ENCODE measurements around the gene GRIK3. TPM values are rescaled to one million over a fixed set of nuclear protein-coding genes. Genes with fewer than 3 reads are reported as not detected.

Gene GRIK3
- total RNA-seq, 3 donors from 2014 or later (not counting 1 experiment from before 2014, with no cell fraction given): not detected

DNA sequence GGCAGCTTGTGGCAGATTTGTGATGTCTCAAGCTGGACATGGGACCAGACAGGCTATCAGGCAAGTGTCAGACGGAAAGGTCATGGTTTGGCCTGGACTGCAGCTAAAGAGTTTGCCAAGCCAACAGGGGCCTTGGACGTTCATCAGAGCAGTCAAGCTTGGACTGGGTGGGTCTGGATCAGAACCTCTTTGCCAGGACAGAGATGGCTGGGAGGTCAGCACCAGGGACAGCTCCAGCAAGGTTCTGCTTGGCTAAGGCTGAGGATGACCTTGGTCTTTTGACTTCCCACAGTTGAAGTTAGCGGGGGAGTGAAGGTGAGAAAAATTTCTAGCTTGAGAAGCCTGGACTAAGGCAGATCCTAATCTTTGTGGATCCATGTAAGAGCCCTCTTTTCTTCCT lies 68.1 kb downstream of the GRIK3 start:
- no peaks in the 10 kb centered on the region for H3K36me3 ChIP-seq (ENCODE audit: control insufficient read depth, insufficient read depth, low read length)
- 43% methylated on average over 3 of the region's 3 CpGs for WGBS (ENCODE audit: insufficient coverage)
- no peaks in the 10 kb centered on the region for H3K4me1 Mint-ChIP-seq

GRCh38 chr1:36965275-36966159 lies 68.8 kb downstream of the GRIK3 start:
- H3K4me1 ChIP-seq (ENCODE audit: control insufficient read depth, insufficient read depth, low read length): no peaks in the 10 kb centered on the region
- no peaks in the 10 kb centered on the region for H3K36me3 ChIP-seq (ENCODE audit: control insufficient read depth, insufficient read depth, low read length)
- DNase-seq: no peak
- no peak overlapping the region for H3K27ac ChIP-seq (ENCODE audit: low read length)
- H3K4me3 Mint-ChIP-seq: no peak overlapping the region
- ATAC-seq: no peak
- H3K4me3 ChIP-seq (ENCODE audit: low read length): no peak overlapping the region
- no peaks in the 10 kb centered on the region for H3K27me3 ChIP-seq (ENCODE audit: control insufficient read depth, insufficient read depth, low read length)
- intact Hi-C loops (cut with micrococcal nuclease): no loop called here
- WGBS (ENCODE audit: insufficient coverage): 76% methylated on average over 11 of the region's 11 CpGs
- no peaks in the 10 kb centered on the region for H3K9me3 Mint-ChIP-seq
- H3K27me3 Mint-ChIP-seq (ENCODE audit: low read depth in 2 of 2): peaks cover 7 to 11% of the 10 kb centered on the region in 2 donors
- no peaks in the 10 kb centered on the region for H3K9me3 ChIP-seq (ENCODE audit: control insufficient read depth, insufficient read depth, low read length)
- no peaks in the 10 kb centered on the region for H3K4me1 Mint-ChIP-seq
- TF ChIP-seq, protein P1, sequence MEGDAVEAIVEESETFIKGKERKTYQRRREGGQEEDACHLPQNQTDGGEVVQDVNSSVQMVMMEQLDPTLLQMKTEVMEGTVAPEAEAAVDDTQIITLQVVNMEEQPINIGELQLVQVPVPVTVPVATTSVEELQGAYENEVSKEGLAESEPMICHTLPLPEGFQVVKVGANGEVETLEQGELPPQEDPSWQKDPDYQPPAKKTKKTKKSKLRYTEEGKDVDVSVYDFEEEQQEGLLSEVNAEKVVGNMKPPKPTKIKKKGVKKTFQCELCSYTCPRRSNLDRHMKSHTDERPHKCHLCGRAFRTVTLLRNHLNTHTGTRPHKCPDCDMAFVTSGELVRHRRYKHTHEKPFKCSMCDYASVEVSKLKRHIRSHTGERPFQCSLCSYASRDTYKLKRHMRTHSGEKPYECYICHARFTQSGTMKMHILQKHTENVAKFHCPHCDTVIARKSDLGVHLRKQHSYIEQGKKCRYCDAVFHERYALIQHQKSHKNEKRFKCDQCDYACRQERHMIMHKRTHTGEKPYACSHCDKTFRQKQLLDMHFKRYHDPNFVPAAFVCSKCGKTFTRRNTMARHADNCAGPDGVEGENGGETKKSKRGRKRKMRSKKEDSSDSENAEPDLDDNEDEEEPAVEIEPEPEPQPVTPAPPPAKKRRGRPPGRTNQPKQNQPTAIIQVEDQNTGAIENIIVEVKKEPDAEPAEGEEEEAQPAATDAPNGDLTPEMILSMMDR (IDR thresholded peaks at IDR 0.05): no peak
- H3K27ac Mint-ChIP-seq: no peak overlapping the region
- H3K36me3 Mint-ChIP-seq: no peaks in the 10 kb centered on the region

More for the DNA sequence above, 68.1 kb downstream of the GRIK3 start:
- H3K27ac ChIP-seq (ENCODE audit: low read length): no peak overlapping the region
- no peak overlapping the region for H3K4me3 Mint-ChIP-seq
- H3K27me3 Mint-ChIP-seq (ENCODE audit: low read depth in 2 of 2): peaks cover 7 to 11% of the 10 kb centered on the region in 2 donors
- no peaks in the 10 kb centered on the region for H3K4me1 ChIP-seq (ENCODE audit: control insufficient read depth, insufficient read depth, low read length)
- H3K4me3 ChIP-seq (ENCODE audit: low read length): no peak overlapping the region
- no peak for DNase-seq
- no peak for ATAC-seq
- intact Hi-C loops (cut with micrococcal nuclease): no loop called here
- H3K9me3 Mint-ChIP-seq: no peaks in the 10 kb centered on the region
- no peaks in the 10 kb centered on the region for H3K9me3 ChIP-seq (ENCODE audit: control insufficient read depth, insufficient read depth, low read length)
- TF ChIP-seq, protein P1 (IDR thresholded peaks at IDR 0.05): no peak
- no peak overlapping the region for H3K27ac Mint-ChIP-seq
- H3K27me3 ChIP-seq (ENCODE audit: control insufficient read depth, insufficient read depth, low read length): no peaks in the 10 kb centered on the region
- no peaks in the 10 kb centered on the region for H3K36me3 Mint-ChIP-seq

GRCh38 chr1:36964830-36965229 lies 69.5 kb downstream of the GRIK3 start:
- Mint-ChIP-seq H3K27ac (no peak overlapping the region), H3K4me1 (no peaks in the 10 kb centered on the region), H3K27me3 (ENCODE audit: low read depth in 2 of 2) (peaks cover 7 to 11% of the 10 kb centered on the region in 2 donors), H3K9me3 (no peaks in the 10 kb centered on the region), H3K36me3 (no peaks in the 10 kb centered on the region), H3K4me3 (no peak overlapping the region)
- Histone ChIP-seq H3K4me3 (ENCODE audit: low read length) (no peak overlapping the region), H3K27me3 (ENCODE audit: control insufficient read depth, insufficient read depth, low read length) (no peaks in the 10 kb centered on the region), H3K4me1 (ENCODE audit: control insufficient read depth, insufficient read depth, low read length) (no peaks in the 10 kb centered on the region), H3K36me3 (ENCODE audit: control insufficient read depth, insufficient read depth, low read length) (no peaks in the 10 kb centered on the region), H3K9me3 (ENCODE audit: control insufficient read depth, insufficient read depth, low read length) (no peaks in the 10 kb centered on the region), H3K27ac (ENCODE audit: low read length) (no peak overlapping the region)
- 86% methylated on average over 8 of the region's 8 CpGs for WGBS (ENCODE audit: insufficient coverage)
- TF ChIP-seq, protein P1 (IDR thresholded peaks at IDR 0.05): no peak
- intact Hi-C loops (cut with micrococcal nuclease): no loop called here
- ATAC-seq (no peak), DNase-seq (no peak)
